ENCODE results near the gene DUOXA2. TPM values are rescaled to one million over a fixed set of nuclear protein-coding genes. Genes with fewer than 3 reads are reported as not detected.

The DUOXA2 gene
- total RNA-seq, 1 donor from 2014 or later = not detected

- H3K4me3 Mint-ChIP-seq (ENCODE audit: unreplicated experiment) = no peak overlapping the region
- no peaks in the 10 kb centered on the region for H3K4me1 Mint-ChIP-seq (ENCODE audit: low read depth)
- H3K27ac Mint-ChIP-seq (ENCODE audit: unreplicated experiment) = no peak overlapping the region
- DNase-seq (ENCODE audit: low spot score) = no peak
- peaks cover 9% of the 10 kb centered on the region for H3K36me3 Mint-ChIP-seq (ENCODE audit: low read depth)
- TF ChIP-seq CTCF (IDR thresholded peaks at IDR 0.05) = no peak
- no peaks in the 10 kb centered on the region for H3K9me3 Mint-ChIP-seq (ENCODE audit: low read depth)
- H3K27me3 Mint-ChIP-seq (ENCODE audit: low read depth) = peaks cover 4% of the 10 kb centered on the region
These were observed 34.9 kb downstream of the DUOXA2 start for GRCh38 chr15:45149060-45149459.

GRCh38 chr15:45150481-45150880 lies 36.4 kb downstream of the DUOXA2 start:
- Mint-ChIP-seq H3K27ac (ENCODE audit: unreplicated experiment) (no peak overlapping the region), H3K4me1 (ENCODE audit: low read depth) (no peaks in the 10 kb centered on the region), H3K27me3 (ENCODE audit: low read depth) (peaks cover under 1% of the 10 kb centered on the region), H3K9me3 (ENCODE audit: low read depth) (no peaks in the 10 kb centered on the region), H3K4me3 (ENCODE audit: unreplicated experiment) (no peak overlapping the region), H3K36me3 (ENCODE audit: low read depth) (peaks cover 9% of the 10 kb centered on the region)
- no peak for DNase-seq (ENCODE audit: low spot score)
- TF ChIP-seq CTCF (IDR thresholded peaks at IDR 0.05) = no peak

GRCh38 chr15:45150997-45151396 lies 36.9 kb downstream of the DUOXA2 start:
- no peaks in the 10 kb centered on the region for H3K27me3 Mint-ChIP-seq (ENCODE audit: low read depth)
- DNase-seq (ENCODE audit: low spot score) = no peak
- H3K9me3 Mint-ChIP-seq (ENCODE audit: low read depth) = no peaks in the 10 kb centered on the region
- H3K4me3 Mint-ChIP-seq (ENCODE audit: unreplicated experiment) = no peak overlapping the region
- peaks cover 9% of the 10 kb centered on the region for H3K36me3 Mint-ChIP-seq (ENCODE audit: low read depth)
- TF ChIP-seq CTCF (IDR thresholded peaks at IDR 0.05) = no peak
- no peaks in the 10 kb centered on the region for H3K4me1 Mint-ChIP-seq (ENCODE audit: low read depth)
- H3K27ac Mint-ChIP-seq (ENCODE audit: unreplicated experiment) = no peak overlapping the region

- H3K27me3 Mint-ChIP-seq (ENCODE audit: low read depth) = no peaks in the 10 kb centered on the region
- H3K36me3 Mint-ChIP-seq (ENCODE audit: low read depth) = peaks cover 9% of the 10 kb centered on the region
- no peak for DNase-seq (ENCODE audit: low spot score)
- no peaks in the 10 kb centered on the region for H3K4me1 Mint-ChIP-seq (ENCODE audit: low read depth)
- no peaks in the 10 kb centered on the region for H3K9me3 Mint-ChIP-seq (ENCODE audit: low read depth)
- no peak overlapping the region for H3K4me3 Mint-ChIP-seq (ENCODE audit: unreplicated experiment)
- H3K27ac Mint-ChIP-seq (ENCODE audit: unreplicated experiment) = no peak overlapping the region
- TF ChIP-seq CTCF (IDR thresholded peaks at IDR 0.05) = no peak
These were observed 38.1 kb downstream of the DUOXA2 start for GRCh38 chr15:45151998-45152828.

GRCh38 chr15:45155739-45156138 lies 41.6 kb downstream of the DUOXA2 start:
- peaks cover 9% of the 10 kb centered on the region for H3K36me3 Mint-ChIP-seq (ENCODE audit: low read depth)
- H3K27ac Mint-ChIP-seq (ENCODE audit: unreplicated experiment) = no peak overlapping the region
- H3K9me3 Mint-ChIP-seq (ENCODE audit: low read depth) = no peaks in the 10 kb centered on the region
- no peak overlapping the region for H3K4me3 Mint-ChIP-seq (ENCODE audit: unreplicated experiment)
- no peaks in the 10 kb centered on the region for H3K27me3 Mint-ChIP-seq (ENCODE audit: low read depth)
- DNase-seq (ENCODE audit: low spot score) = no peak
- TF ChIP-seq CTCF (IDR thresholded peaks at IDR 0.05) = no peak
- H3K4me1 Mint-ChIP-seq (ENCODE audit: low read depth) = no peaks in the 10 kb centered on the region
